Ovary (tissue), 3 donors: ENCODE data around the gene TDRD10.

Experiments
- CTCF ChIP-seq, 3 donors: fragments of 450-650 bp in 2 of 3; fragments of 200-600 bp in 1 of 3; IDR thresholded peaks; one replicate each; pipeline versions ENCODE4 v1.5.1 to v1.8.0; 2016 to 2022; ENCODE audit warnings: antibody characterized with exemption in 3 of 3, mild to moderate bottlenecking in 1 of 3
- EP300 ChIP-seq: sonication (generic); formaldehyde crosslinking; IDR thresholded peaks from one replicate; pipeline ENCODE4 v1.6.1; 2017; ENCODE audit warnings: antibody characterized with exemption
- donor health status: DM: no; HTN: no; CAD: no.

DNA sequence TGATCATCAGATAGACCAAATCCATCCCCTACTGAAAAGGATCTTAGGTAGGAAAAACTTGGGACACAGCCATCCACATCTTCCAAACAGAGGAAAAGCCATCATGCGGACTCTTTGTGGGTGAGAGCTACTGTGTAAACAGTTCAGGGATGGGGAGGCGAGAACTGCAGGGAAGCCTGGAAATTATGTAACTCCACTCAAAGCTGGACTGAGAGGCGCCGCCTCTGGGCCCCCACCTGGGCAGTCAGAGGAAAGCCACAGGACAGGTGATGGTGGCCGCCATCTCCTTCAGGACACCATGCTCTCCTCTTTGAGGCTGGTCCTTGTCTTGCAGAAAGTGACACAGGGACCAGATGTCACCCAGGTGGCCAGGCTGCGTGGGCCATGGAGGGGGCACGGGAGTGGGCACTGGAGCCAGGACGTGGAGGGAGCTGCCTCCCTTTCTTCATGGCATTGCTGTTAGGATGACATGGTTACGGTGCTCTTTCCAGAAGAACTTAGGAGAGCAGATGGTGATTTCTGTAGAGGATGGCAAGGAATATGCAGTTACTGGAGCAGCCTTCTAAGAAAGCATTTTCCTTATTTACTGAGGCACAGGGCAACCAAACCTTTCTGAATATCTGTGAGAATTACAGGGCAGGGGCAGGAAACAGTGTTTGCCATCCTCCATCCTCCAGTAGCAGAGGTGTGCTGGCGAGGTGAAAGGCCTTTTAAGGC is 32.0 kb upstream of the TDRD10 start:
- no peak for TF ChIP-seq CTCF (IDR thresholded peaks at IDR 0.05)
- TF ChIP-seq EP300 = no peak
